Measurements from ENCODE around the gene RAB10. TPM values are rescaled to one million over a fixed set of nuclear protein-coding genes. Genes with fewer than 3 reads are reported as not detected.
"Not testable (repeated sequence)": the region's sequence is repeated elsewhere in the genome, so short reads cannot be mapped to it uniquely, and the experiment has no call there.

The RAB10 gene
- total RNA-seq, 1 experiment from 2014 or later = 67.9 TPM

GRCh38 chr2:26078939-26079338 lies 45.1 kb downstream of the RAB10 start:
- Histone ChIP-seq H3K36me3 (ENCODE audit: insufficient read depth, low read length) (peaks cover 6% of the 10 kb centered on the region; the same call in 1 of the 2 replicates), H2AFZ (ENCODE audit: low read length) (no peak overlapping the region), H3K4me3 (ENCODE audit: low read length) (no peak overlapping the region), H3K9me3 (ENCODE audit: low read length) (peaks cover 18% of the 10 kb centered on the region), H3K27ac (ENCODE audit: low read length) (no peak overlapping the region), H3K79me2 (ENCODE audit: low read length) (peaks cover 98% of the 10 kb centered on the region), H3K27me3 (ENCODE audit: low read length) (no peaks in the 10 kb centered on the region), H3K9me2 (replicated peaks; ENCODE audit: insufficient read depth, low read length) (no peaks in the 10 kb centered on the region), H3K4me2 (ENCODE audit: low read depth, low read length, poor library complexity, severe bottlenecking) (no peak overlapping the region), H3K4me1 (ENCODE audit: low read length) (no peaks in the 10 kb centered on the region), H3K9ac (ENCODE audit: low read length) (no peak overlapping the region), H4K20me1 (ENCODE audit: insufficient read depth, low read depth, low read length) (peaks cover 2% of the 10 kb centered on the region; the same call in 1 of the 2 replicates)
- DNase-seq = no peak

GRCh38 chr2:26080356-26080755 lies 46.5 kb downstream of the RAB10 start:
- Histone ChIP-seq H4K20me1 (ENCODE audit: insufficient read depth, low read depth, low read length) (peaks cover 8% of the 10 kb centered on the region; the same call in 1 of the 2 replicates), H3K4me2 (ENCODE audit: low read depth, low read length, poor library complexity, severe bottlenecking) (no peak overlapping the region)

GRCh38 chr2:26080925-26081324 lies 47.0 kb downstream of the RAB10 start:
- not testable (repeated sequence) for H3K36me3 ChIP-seq (ENCODE audit: insufficient read depth, low read length); H4K20me1 ChIP-seq (ENCODE audit: insufficient read depth, low read depth, low read length); DNase-seq; H3K27ac ChIP-seq (ENCODE audit: low read length); H3K4me2 ChIP-seq (ENCODE audit: low read depth, low read length, poor library complexity, severe bottlenecking); H3K27me3 ChIP-seq (ENCODE audit: low read length); H3K9me2 ChIP-seq (replicated peaks; ENCODE audit: insufficient read depth, low read length); H3K4me1 ChIP-seq (ENCODE audit: low read length); H3K9ac ChIP-seq (ENCODE audit: low read length); H3K4me3 ChIP-seq (ENCODE audit: low read length); H2AFZ ChIP-seq (ENCODE audit: low read length)
- peaks cover 94% of the 10 kb centered on the region for H3K79me2 ChIP-seq (ENCODE audit: low read length)
- peaks cover 18% of the 10 kb centered on the region for H3K9me3 ChIP-seq (ENCODE audit: low read length)

More at GRCh38 chr2:26080356-26080755, 46.5 kb downstream of the RAB10 start:
- Histone ChIP-seq H3K27ac (ENCODE audit: low read length) (no peak overlapping the region), H3K9ac (ENCODE audit: low read length) (no peak overlapping the region), H3K9me3 (ENCODE audit: low read length) (peaks cover 18% of the 10 kb centered on the region), H3K4me3 (ENCODE audit: low read length) (no peak overlapping the region), H3K4me1 (ENCODE audit: low read length) (no peaks in the 10 kb centered on the region), H3K9me2 (replicated peaks; ENCODE audit: insufficient read depth, low read length) (no peaks in the 10 kb centered on the region), H3K79me2 (ENCODE audit: low read length) (peaks cover 98% of the 10 kb centered on the region), H3K36me3 (ENCODE audit: insufficient read depth, low read length) (peaks cover 6% of the 10 kb centered on the region; the same call in 1 of the 2 replicates), H3K27me3 (ENCODE audit: low read length) (no peaks in the 10 kb centered on the region), H2AFZ (ENCODE audit: low read length) (no peak overlapping the region)
- no peak for DNase-seq

- Histone ChIP-seq H3K79me2 (ENCODE audit: low read length) (peaks cover 93% of the 10 kb centered on the region), H3K36me3 (ENCODE audit: insufficient read depth, low read length) (peaks cover 6% of the 10 kb centered on the region; the same call in 1 of the 2 replicates), H3K9ac (ENCODE audit: low read length) (no peak overlapping the region), H3K4me3 (ENCODE audit: low read length) (no peak overlapping the region), H3K27me3 (ENCODE audit: low read length) (no peaks in the 10 kb centered on the region), H4K20me1 (ENCODE audit: insufficient read depth, low read depth, low read length) (peaks cover 8% of the 10 kb centered on the region; the same call in 1 of the 2 replicates), H3K9me3 (ENCODE audit: low read length) (peaks cover 18% of the 10 kb centered on the region), H3K27ac (ENCODE audit: low read length) (no peak overlapping the region), H2AFZ (ENCODE audit: low read length) (no peak overlapping the region), H3K4me1 (ENCODE audit: low read length) (no peaks in the 10 kb centered on the region), H3K4me2 (ENCODE audit: low read depth, low read length, poor library complexity, severe bottlenecking) (no peak overlapping the region), H3K9me2 (replicated peaks; ENCODE audit: insufficient read depth, low read length) (no peaks in the 10 kb centered on the region)
- DNase-seq = no peak
These were observed 47.7 kb downstream of the RAB10 start for GRCh38 chr2:26081556-26081955.

GRCh38 chr2:26086155-26086637 lies 52.3 kb downstream of the RAB10 start:
- Histone ChIP-seq H3K79me2 (ENCODE audit: low read length) (peaks cover 91% of the 10 kb centered on the region), H3K9me3 (ENCODE audit: low read length) (peaks cover 8% of the 10 kb centered on the region), H3K36me3 (ENCODE audit: insufficient read depth, low read length) (no peaks in the 10 kb centered on the region; the same call in 1 of the 2 replicates), H3K9ac (ENCODE audit: low read length) (no peak overlapping the region), H3K27ac (ENCODE audit: low read length) (no peak overlapping the region), H2AFZ (ENCODE audit: low read length) (no peak overlapping the region), H3K4me1 (ENCODE audit: low read length) (no peaks in the 10 kb centered on the region), H3K9me2 (replicated peaks; ENCODE audit: insufficient read depth, low read length) (no peaks in the 10 kb centered on the region), H3K4me2 (ENCODE audit: low read depth, low read length, poor library complexity, severe bottlenecking) (no peak overlapping the region), H4K20me1 (ENCODE audit: insufficient read depth, low read depth, low read length) (peaks cover 12% of the 10 kb centered on the region; the same call in 1 of the 2 replicates), H3K27me3 (ENCODE audit: low read length) (no peaks in the 10 kb centered on the region), H3K4me3 (ENCODE audit: low read length) (no peak overlapping the region)
- no peak for DNase-seq

GRCh38 chr2:26086779-26087178 lies 52.9 kb downstream of the RAB10 start:
- H4K20me1 ChIP-seq (ENCODE audit: insufficient read depth, low read depth, low read length) = peaks cover 12% of the 10 kb centered on the region; the same call in 1 of the 2 replicates

GRCh38 chr2:26088038-26088643 lies 54.3 kb downstream of the RAB10 start:
- Histone ChIP-seq H3K9me3 (ENCODE audit: low read length) (no peaks in the 10 kb centered on the region), H3K9me2 (replicated peaks; ENCODE audit: insufficient read depth, low read length) (no peaks in the 10 kb centered on the region), H3K9ac (ENCODE audit: low read length) (no peak overlapping the region), H3K79me2 (ENCODE audit: low read length) (peaks cover 92% of the 10 kb centered on the region), H3K27me3 (ENCODE audit: low read length) (no peaks in the 10 kb centered on the region), H3K4me1 (ENCODE audit: low read length) (no peaks in the 10 kb centered on the region), H3K36me3 (ENCODE audit: insufficient read depth, low read length) (no peaks in the 10 kb centered on the region), H3K4me2 (ENCODE audit: low read depth, low read length, poor library complexity, severe bottlenecking) (no peak overlapping the region), H3K27ac (ENCODE audit: low read length) (no peak overlapping the region), H3K4me3 (ENCODE audit: low read length) (no peak overlapping the region), H2AFZ (ENCODE audit: low read length) (no peak overlapping the region), H4K20me1 (ENCODE audit: insufficient read depth, low read depth, low read length) (peaks cover 12% of the 10 kb centered on the region; the same call in 1 of the 2 replicates)
- DNase-seq = peak; percentile 54

More at GRCh38 chr2:26086779-26087178, 52.9 kb downstream of the RAB10 start:
- DNase-seq = no peak
- no peak overlapping the region for H2AFZ ChIP-seq (ENCODE audit: low read length)
- H3K9ac ChIP-seq (ENCODE audit: low read length) = no peak overlapping the region
- H3K9me2 ChIP-seq (replicated peaks; ENCODE audit: insufficient read depth, low read length) = no peaks in the 10 kb centered on the region
- H3K79me2 ChIP-seq (ENCODE audit: low read length) = peaks cover 91% of the 10 kb centered on the region
- H3K36me3 ChIP-seq (ENCODE audit: insufficient read depth, low read length) = no peaks in the 10 kb centered on the region
- H3K4me2 ChIP-seq (ENCODE audit: low read depth, low read length, poor library complexity, severe bottlenecking) = no peak overlapping the region
- no peaks in the 10 kb centered on the region for H3K27me3 ChIP-seq (ENCODE audit: low read length)
- H3K27ac ChIP-seq (ENCODE audit: low read length) = no peak overlapping the region
- H3K4me3 ChIP-seq (ENCODE audit: low read length) = no peak overlapping the region
- H3K9me3 ChIP-seq (ENCODE audit: low read length) = peaks cover 4% of the 10 kb centered on the region; the same call in 1 of the 2 replicates
- H3K4me1 ChIP-seq (ENCODE audit: low read length) = no peaks in the 10 kb centered on the region

GRCh38 chr2:26088931-26089330 lies 55.0 kb downstream of the RAB10 start:
- not testable (repeated sequence) for H3K9me2 ChIP-seq (replicated peaks; ENCODE audit: insufficient read depth, low read length); H3K4me3 ChIP-seq (ENCODE audit: low read length); H3K27ac ChIP-seq (ENCODE audit: low read length); H3K9ac ChIP-seq (ENCODE audit: low read length); H2AFZ ChIP-seq (ENCODE audit: low read length); H3K36me3 ChIP-seq (ENCODE audit: insufficient read depth, low read length); H3K4me2 ChIP-seq (ENCODE audit: low read depth, low read length, poor library complexity, severe bottlenecking); DNase-seq; H3K27me3 ChIP-seq (ENCODE audit: low read length); H3K9me3 ChIP-seq (ENCODE audit: low read length); H3K4me1 ChIP-seq (ENCODE audit: low read length)
- H4K20me1 ChIP-seq (ENCODE audit: insufficient read depth, low read depth, low read length) = peaks cover 10% of the 10 kb centered on the region; the same call in 1 of the 2 replicates
- peaks cover 92% of the 10 kb centered on the region for H3K79me2 ChIP-seq (ENCODE audit: low read length)
